ENCODE measurements around the gene TOMM6. TPM values are rescaled to one million over a fixed set of nuclear protein-coding genes. Genes with fewer than 3 reads are reported as not detected.
A peak's percentile ranks its signal among the peaks of the same experiment; 100 is the strongest.

Gene TOMM6
- total RNA-seq, 3 donors from 2014 or later (not counting 1 experiment from before 2014, with no cell fraction given): 95.0 to 109 (median 96.6) TPM

DNA sequence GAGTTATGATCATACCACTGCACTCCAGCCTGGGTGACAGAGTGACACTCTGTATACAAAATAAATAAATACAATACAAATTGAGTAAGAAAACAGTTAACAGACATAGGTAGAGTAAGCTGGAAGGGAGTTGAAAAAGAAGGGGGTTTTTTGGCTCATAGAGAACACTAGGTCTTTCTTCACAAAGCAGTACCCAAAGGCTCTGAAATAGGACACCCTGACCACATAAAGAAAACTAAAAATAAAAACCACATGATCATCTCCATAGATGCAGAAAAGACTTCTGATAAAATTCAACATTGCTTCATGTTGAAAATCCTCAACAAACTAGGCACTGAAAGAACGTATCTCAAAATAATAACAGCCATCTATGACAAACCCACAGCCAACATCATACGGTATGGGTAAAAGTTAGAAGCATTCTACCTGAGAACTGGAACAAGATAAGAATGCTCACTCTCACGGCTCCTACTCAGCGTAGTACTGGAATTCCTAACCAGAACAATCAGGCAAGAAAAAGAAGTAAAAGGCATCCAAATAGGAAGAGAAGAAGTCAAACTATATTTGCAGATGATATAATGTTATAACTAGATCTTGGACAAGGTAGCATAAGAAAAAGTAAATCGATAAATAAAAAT is 48.6 kb downstream of the TOMM6 start:
- Mint-ChIP-seq H3K9me3 (no peaks in the 10 kb centered on the region), H3K4me1 (peaks cover 4 to 10% of the 10 kb centered on the region in 2 donors), H3K4me3 (no peak overlapping the region), H3K27me3 (ENCODE audit: low read depth in 2 of 2) (no peaks in the 10 kb centered on the region), H3K27ac (peak overlapping the region in 1 of 2 donors; percentile 3), H3K36me3 (no peaks in the 10 kb centered on the region)
- Histone ChIP-seq H3K36me3 (ENCODE audit: control insufficient read depth, insufficient read depth, low read length) (no peaks in the 10 kb centered on the region), H3K4me1 (ENCODE audit: control insufficient read depth, insufficient read depth, low read length) (no peaks in the 10 kb centered on the region), H3K4me3 (ENCODE audit: low read length) (no peak overlapping the region), H3K9me3 (ENCODE audit: control insufficient read depth, insufficient read depth, low read length) (no peaks in the 10 kb centered on the region), H3K27me3 (ENCODE audit: control insufficient read depth, insufficient read depth, low read length) (no peaks in the 10 kb centered on the region), H3K27ac (ENCODE audit: low read length) (no peak overlapping the region)
- 20% methylated on average over 1 of the region's 5 CpGs for WGBS (ENCODE audit: insufficient coverage)
- ATAC-seq: peak in 1 of 3 donors; percentile 52
- no peak for DNase-seq
- TF ChIP-seq CTCF (IDR thresholded peaks at IDR 0.05): no peak
- intact Hi-C loops (cut with micrococcal nuclease): no loop called here

DNA sequence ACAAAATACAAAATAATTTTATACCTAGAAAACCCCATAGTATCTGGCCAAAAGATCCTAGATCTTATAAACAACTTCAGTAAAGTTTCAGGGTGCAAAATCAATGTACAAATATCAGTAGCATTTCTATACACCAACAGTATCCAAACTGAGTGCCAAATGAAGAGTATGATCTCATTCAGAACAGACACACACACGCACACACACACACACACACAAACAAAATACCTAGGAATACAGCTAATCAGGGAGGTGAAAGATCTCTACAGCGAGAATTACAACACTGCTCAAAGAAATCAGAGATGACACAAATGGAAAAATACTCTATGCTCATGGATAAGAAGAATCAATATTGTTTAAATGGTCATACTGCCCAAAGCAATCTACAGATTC is 49.2 kb downstream of the TOMM6 start:
- no peak for TF ChIP-seq CTCF (IDR thresholded peaks at IDR 0.05)
- Mint-ChIP-seq H3K36me3 (no peaks in the 10 kb centered on the region), H3K9me3 (no peaks in the 10 kb centered on the region), H3K27me3 (ENCODE audit: low read depth in 2 of 2) (no peaks in the 10 kb centered on the region), H3K4me3 (no peak overlapping the region), H3K27ac (no peak overlapping the region), H3K4me1 (peaks cover 4 to 10% of the 10 kb centered on the region in 2 donors)
- DNase-seq: no peak
- Histone ChIP-seq H3K36me3 (ENCODE audit: control insufficient read depth, insufficient read depth, low read length) (no peaks in the 10 kb centered on the region), H3K27ac (ENCODE audit: low read length) (no peak overlapping the region), H3K4me1 (ENCODE audit: control insufficient read depth, insufficient read depth, low read length) (no peaks in the 10 kb centered on the region), H3K27me3 (ENCODE audit: control insufficient read depth, insufficient read depth, low read length) (no peaks in the 10 kb centered on the region), H3K9me3 (ENCODE audit: control insufficient read depth, insufficient read depth, low read length) (no peaks in the 10 kb centered on the region), H3K4me3 (ENCODE audit: low read length) (no peak overlapping the region)
- intact Hi-C loops (cut with micrococcal nuclease): no loop called here
- ATAC-seq: no peak
- WGBS (ENCODE audit: insufficient coverage): 100% methylated on average over 1 of the region's 2 CpGs

Other genes with a start within 250 kb of the TOMM6 start
- 10 to 100 TPM; 11.2 to 21.1 (median 14.7) TPM for gene FOXP4, start 241.3 kb upstream of the TOMM6 start, total RNA-seq
- not detected for gene MDFI, start 149.2 kb upstream of the TOMM6 start, total RNA-seq
- gene TFEB, start 52.1 kb upstream of the TOMM6 start, total RNA-seq: 10 to 100 TPM; 56.0 to 66.7 (median 66.2) TPM
- not detected for gene PGC, start 40.3 kb upstream of the TOMM6 start, total RNA-seq
- gene FRS3, start 7.8 kb upstream of the TOMM6 start, total RNA-seq: 1 to 10 TPM; 4.5 to 5.7 (median 5.4) TPM
- not detected for gene PRICKLE4, start 6.9 kb upstream of the TOMM6 start, total RNA-seq
- gene USP49, start 107.7 kb downstream of the TOMM6 start, total RNA-seq: 10 to 100 TPM in 2 of 3 donors, 1 to 10 TPM in 1; 6.4 to 15.1 (median 11.5) TPM
- 10 to 100 TPM in 2 of 3 donors, 1 to 10 TPM in 1; 6.4 to 15.2 (median 15.0) TPM for gene MED20, start 133.4 kb downstream of the TOMM6 start, total RNA-seq
- 10 to 100 TPM in 1 of 3 donors, 1 to 10 TPM in 2; 5.4 to 11.6 (median 5.7) TPM for gene BYSL, start 133.8 kb downstream of the TOMM6 start, total RNA-seq
- gene CCND3, start 154.1 kb downstream of the TOMM6 start, total RNA-seq: 100 to 1,000 TPM; 409 to 438 (median 438) TPM